GM18507 (cell line): ENCODE results near the gene GIGYF2.
A peak's percentile ranks its signal among the peaks of the same experiment; 100 is the strongest.
"Not testable (repeated sequence)": the region's sequence is repeated elsewhere in the genome, so short reads cannot be mapped to it uniquely, and the experiment has no call there.

Source experiments
- DNase-seq: peaks from one replicate; pipeline ENCODE4 v3.0.0; 2011; ENCODE audit warnings: low read depth; ENCODE audit not compliant: insufficient read length; ENCODE audit errors: extremely low spot score
- FAIRE-seq: peaks from 2 replicates; lab custom pipeline; 2011; peaks lifted over from hg19 to GRCh38; lab: Jason Lieb, UNC

GIGYF2 gene

GRCh38 chr2:232687382-232688160 is 9.6 kb upstream of the GIGYF2 start:
- no peak for FAIRE-seq
- DNase-seq = no peak

- DNase-seq = no peak
- no peak for FAIRE-seq
Measured at GRCh38 chr2:232688201-232688600, 8.9 kb upstream of the GIGYF2 start.

GRCh38 chr2:232689152-232689910 is 7.8 kb upstream of the GIGYF2 start:
- DNase-seq (no peak), FAIRE-seq (no peak)

- not testable (repeated sequence) for FAIRE-seq, DNase-seq
Measured at GRCh38 chr2:232691117-232691516, 6.0 kb upstream of the GIGYF2 start.

GRCh38 chr2:232693344-232693743 is 3.8 kb upstream of the GIGYF2 start:
- FAIRE-seq (no peak), DNase-seq (no peak)

GRCh38 chr2:232696609-232697058 is 497 bp upstream of the GIGYF2 start:
- FAIRE-seq = no peak
- DNase-seq = no peak

- FAIRE-seq = no peak
- peak; percentile 5 for DNase-seq
Measured at GRCh38 chr2:232697807-232698110, 628 bp downstream of the GIGYF2 start.

- DNase-seq = no peak
- no peak for FAIRE-seq
Measured at GRCh38 chr2:232698556-232699091, 1.5 kb downstream of the GIGYF2 start.

GRCh38 chr2:232699110-232699509 is 2.0 kb downstream of the GIGYF2 start:
- FAIRE-seq = no peak

GRCh38 chr2:232700154-232700553 is 3.0 kb downstream of the GIGYF2 start:
- FAIRE-seq (no peak), DNase-seq (no peak)

More at GRCh38 chr2:232699110-232699509, 2.0 kb downstream of the GIGYF2 start:
- DNase-seq = no peak

- DNase-seq (no peak), FAIRE-seq (no peak)
Measured at GRCh38 chr2:232707076-232707475, 9.9 kb downstream of the GIGYF2 start.

- FAIRE-seq = peak; percentile 66
Measured at GRCh38 chr2:232713505-232713904, 16.4 kb downstream of the GIGYF2 start.

GRCh38 chr2:232714969-232715368 is 17.8 kb downstream of the GIGYF2 start:
- FAIRE-seq (no peak), DNase-seq (no peak)

More at GRCh38 chr2:232713505-232713904, 16.4 kb downstream of the GIGYF2 start:
- no peak for DNase-seq

GRCh38 chr2:232720056-232720455 is 22.9 kb downstream of the GIGYF2 start:
- FAIRE-seq, DNase-seq: not testable (repeated sequence)

GRCh38 chr2:232721261-232721660 is 24.1 kb downstream of the GIGYF2 start:
- DNase-seq (no peak), FAIRE-seq (no peak)

GRCh38 chr2:232721882-232722281 is 24.8 kb downstream of the GIGYF2 start:
- FAIRE-seq = no peak
- no peak for DNase-seq

- FAIRE-seq = no peak
- no peak for DNase-seq
Measured at GRCh38 chr2:232723027-232723426, 25.9 kb downstream of the GIGYF2 start.

- FAIRE-seq (no peak), DNase-seq (no peak)
Measured at GRCh38 chr2:232728785-232729184, 31.7 kb downstream of the GIGYF2 start.

- FAIRE-seq = no peak
- no peak for DNase-seq
Measured at GRCh38 chr2:232731470-232731869, 34.3 kb downstream of the GIGYF2 start.

GRCh38 chr2:232741294-232741693 is 44.2 kb downstream of the GIGYF2 start:
- FAIRE-seq (no peak), DNase-seq (no peak)

GRCh38 chr2:232741972-232742371 is 44.8 kb downstream of the GIGYF2 start:
- no peak for DNase-seq
- FAIRE-seq = no peak
